Vagina (tissue), 2 donors: ENCODE data around the gene ZBTB16. TPM values are rescaled to one million over a fixed set of nuclear protein-coding genes. Genes with fewer than 3 reads are reported as not detected.

ENCODE experiments used
- DNase-seq, 2 donors: peaks; one replicate each; pipeline ENCODE4 v3.0.0-alpha.2; 2017; ENCODE audit errors: extremely low spot score in 2 of 2
- H3K27ac ChIP-seq: fragments of 200-600 bp; sonication (generic); one replicate; pipeline ENCODE4 v1.5.1; 2019
- H3K27me3 ChIP-seq: fragments of 200-600 bp; sonication (generic); one replicate; pipeline ENCODE4 v1.5.1; 2019
- H3K36me3 ChIP-seq, 2 donors: fragments of 200-600 bp; sonication (generic); one replicate each; pipeline ENCODE4 v1.5.1; 2017 to 2019
- H3K4me1 ChIP-seq: fragments of 200-600 bp; sonication (generic); one replicate; pipeline ENCODE4 v1.5.1; 2019
- H3K4me3 ChIP-seq, 2 donors: fragments of 200-600 bp; sonication (generic); 1 replicate in 1 of 2; 2 replicates in 1 of 2; pipeline ENCODE4 v1.5.1; 2016 to 2019
- H3K9me3 ChIP-seq: fragments of 200-600 bp; sonication (generic); one replicate; pipeline ENCODE4 v1.5.1; 2019
- CTCF ChIP-seq, 3 experiments: fragments of 450-650 bp in 2 of 3; fragments of 200-600 bp in 1 of 3; sonication (generic) in 1 of 3; IDR thresholded peaks; one replicate each; pipeline ENCODE4 v1.5.1; 2017 to 2019; ENCODE audit warnings: antibody characterized with exemption in 3 of 3, mild to moderate bottlenecking in 2 of 3, moderate library complexity in 2 of 3
- POLR2A ChIP-seq, 2 donors: fragments of 450-650 bp; IDR thresholded peaks; one replicate each; pipeline ENCODE4 v1.6.1; 2017; ENCODE audit warnings: antibody characterized with exemption in 2 of 2, mild to moderate bottlenecking in 2 of 2, moderate library complexity in 2 of 2
- POLR2AphosphoS5 ChIP-seq, 2 donors: sonication (generic); formaldehyde crosslinking; IDR thresholded peaks; one replicate each; pipeline ENCODE4 v1.9.0; 2017; ENCODE audit warnings: antibody characterized with exemption in 2 of 2, mild to moderate bottlenecking in 2 of 2, low read depth in 1 of 2; ENCODE audit not compliant: insufficient read depth in 1 of 2
- intact Hi-C: fragments of 100-400 bp; cut with DNase I; formaldehyde crosslinking; loops from one replicate; pipeline ENCODE4 v1.15.1; 2023
- total RNA-seq: library from RNA; depleted of rRNA; stranded (reverse); fragments of >200 nt; gene quantifications from one replicate; pipeline ENCODE4 v1.2.3, GENCODE V29; 2016

Gene ZBTB16
- total RNA-seq, 1 donor from 2014 or later, result 243 TPM

DNA sequence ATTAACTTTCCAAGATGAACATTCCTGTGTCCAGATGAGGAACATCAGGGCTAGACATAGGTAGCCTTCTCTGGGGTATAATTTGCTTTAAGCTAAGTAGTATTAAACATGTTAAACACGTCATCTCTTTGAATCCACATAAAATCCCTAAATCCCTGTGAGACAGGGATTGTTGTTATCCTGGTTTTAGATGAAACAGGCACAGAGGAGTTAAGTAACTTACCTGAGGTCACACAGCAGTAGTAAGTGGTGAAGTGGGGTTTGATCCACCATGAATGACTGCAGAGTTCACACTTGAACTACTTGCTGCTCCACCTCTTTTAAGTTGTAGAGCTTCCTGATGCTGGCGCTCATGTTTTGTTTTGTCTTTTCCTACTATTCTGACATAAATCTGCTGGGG is 154.1 kb downstream of the ZBTB16 start:
- H3K4me3 ChIP-seq, result no peak overlapping the region
- peaks cover 0 to 23% of the 10 kb centered on the region in 2 donors for H3K36me3 ChIP-seq
- DNase-seq, result no peak
- peaks cover 57% of the 10 kb centered on the region for H3K4me1 ChIP-seq
- TF ChIP-seq POLR2AphosphoS5 (IDR thresholded peaks at IDR 0.05; ENCODE audit: insufficient read depth in 1 of 2, low read depth in 1 of 2), result no peak
- no peak for TF ChIP-seq POLR2A (IDR thresholded peaks at IDR 0.05)
- TF ChIP-seq CTCF (IDR thresholded peaks at IDR 0.05), result no peak
- no peaks in the 10 kb centered on the region for H3K27me3 ChIP-seq
- no peak overlapping the region for H3K27ac ChIP-seq
- H3K9me3 ChIP-seq, result no peaks in the 10 kb centered on the region
- intact Hi-C loops, result no loop called here

- H3K27me3 ChIP-seq, result no peaks in the 10 kb centered on the region
- TF ChIP-seq POLR2A (IDR thresholded peaks at IDR 0.05) (no peak), POLR2AphosphoS5 (IDR thresholded peaks at IDR 0.05; ENCODE audit: insufficient read depth in 1 of 2, low read depth in 1 of 2) (no peak), CTCF (IDR thresholded peaks at IDR 0.05) (no peak)
- H3K4me3 ChIP-seq, result no peak overlapping the region
- H3K4me1 ChIP-seq, result peaks cover 70% of the 10 kb centered on the region
- DNase-seq, result no peak
- peaks cover 0 to 11% of the 10 kb centered on the region in 2 donors for H3K36me3 ChIP-seq
- intact Hi-C loops, result no loop called here
- H3K9me3 ChIP-seq, result no peaks in the 10 kb centered on the region
- H3K27ac ChIP-seq, result no peak overlapping the region
These were observed 155.9 kb downstream of the ZBTB16 start for GRCh38 chr11:114215428-114215827.

DNA sequence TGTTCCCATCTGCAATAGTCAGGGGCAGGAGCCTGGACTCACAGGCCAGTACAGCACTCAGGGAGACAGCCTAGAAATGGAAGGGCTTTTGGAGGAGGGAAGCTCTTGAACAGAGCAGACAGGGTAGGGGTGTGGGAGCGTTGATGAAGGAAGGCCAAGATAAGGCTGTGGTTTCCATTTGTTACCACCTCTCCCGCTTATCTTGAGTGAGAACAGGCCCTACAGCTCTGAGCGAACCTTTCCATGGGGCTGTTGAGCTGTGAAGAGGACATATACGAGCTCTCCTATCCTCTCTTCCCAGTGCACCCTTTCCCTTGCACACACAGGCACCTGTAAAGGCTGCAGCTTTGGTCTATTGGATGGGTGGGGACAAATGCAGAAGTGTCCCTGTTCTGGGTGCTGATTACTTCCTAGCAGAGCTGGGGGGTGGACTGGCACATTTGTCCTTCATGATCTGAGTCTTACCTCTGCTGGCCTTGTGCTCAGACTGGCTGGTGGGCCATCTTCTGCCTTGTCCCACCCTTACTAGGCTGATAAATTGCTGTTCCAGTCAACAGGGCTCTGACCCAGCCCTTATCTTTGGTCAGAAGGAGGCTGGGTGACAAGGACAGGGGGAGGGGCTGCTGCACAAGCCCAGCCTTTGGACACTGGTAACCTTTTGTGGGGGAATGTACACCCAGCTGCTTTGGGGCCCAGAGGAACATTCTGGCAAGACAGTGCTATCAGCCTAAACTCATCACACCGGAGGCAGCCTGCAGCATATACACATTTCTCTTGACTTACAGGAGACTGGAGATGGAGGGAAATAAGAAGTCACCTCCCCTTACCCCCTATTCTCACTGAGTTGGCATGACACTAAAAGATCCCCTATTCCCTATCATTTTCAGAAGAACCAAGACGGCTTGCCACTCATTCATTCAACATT is 156.6 kb downstream of the ZBTB16 start:
- Histone ChIP-seq H3K27ac (no peak overlapping the region), H3K4me1 (peaks cover 68% of the 10 kb centered on the region), H3K36me3 (peaks cover 0 to 8% of the 10 kb centered on the region in 2 donors), H3K27me3 (no peaks in the 10 kb centered on the region), H3K9me3 (no peaks in the 10 kb centered on the region), H3K4me3 (no peak overlapping the region)
- DNase-seq, result no peak
- intact Hi-C loops, result no loop called here
- no peak for TF ChIP-seq POLR2A (IDR thresholded peaks at IDR 0.05)
- no peak for TF ChIP-seq CTCF (IDR thresholded peaks at IDR 0.05)
- TF ChIP-seq POLR2AphosphoS5 (IDR thresholded peaks at IDR 0.05; ENCODE audit: insufficient read depth in 1 of 2, low read depth in 1 of 2), result no peak

- TF ChIP-seq POLR2AphosphoS5 (IDR thresholded peaks at IDR 0.05; ENCODE audit: insufficient read depth in 1 of 2, low read depth in 1 of 2) (no peak), POLR2A (IDR thresholded peaks at IDR 0.05) (no peak), CTCF (IDR thresholded peaks at IDR 0.05) (no peak)
- H3K4me3 ChIP-seq, result no peak overlapping the region
- peaks cover 62% of the 10 kb centered on the region for H3K4me1 ChIP-seq
- no peak overlapping the region for H3K27ac ChIP-seq
- intact Hi-C loops, result no loop called here
- no peak for DNase-seq
- no peaks in the 10 kb centered on the region for H3K9me3 ChIP-seq
- H3K36me3 ChIP-seq, result peaks cover 0 to 7% of the 10 kb centered on the region in 2 donors
- H3K27me3 ChIP-seq, result no peaks in the 10 kb centered on the region
These were observed 157.3 kb downstream of the ZBTB16 start for GRCh38 chr11:114216796-114217180.

DNA sequence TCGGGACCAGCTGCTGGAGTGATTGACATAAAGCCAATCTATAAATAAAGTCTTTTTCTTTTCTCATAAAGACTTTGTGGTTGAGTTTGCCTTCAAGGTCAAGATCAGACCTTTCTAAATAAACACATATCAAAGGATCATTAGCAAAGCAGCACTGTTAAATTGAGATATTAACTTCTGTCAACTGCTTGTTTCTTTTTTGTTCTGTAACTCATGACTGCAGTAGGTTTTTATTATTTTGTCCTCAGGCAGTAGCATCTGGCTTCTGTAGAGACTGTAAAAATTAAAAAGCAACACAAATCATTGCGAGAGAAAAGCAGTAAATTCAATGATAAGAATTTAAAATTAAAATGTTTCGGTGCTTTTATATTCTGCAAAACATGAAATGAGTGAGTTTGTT is 159.0 kb downstream of the ZBTB16 start:
- H3K4me1 ChIP-seq, result peaks cover 50% of the 10 kb centered on the region
- DNase-seq, result no peak
- peaks cover 0 to 13% of the 10 kb centered on the region in 2 donors for H3K36me3 ChIP-seq
- no peak overlapping the region for H3K4me3 ChIP-seq
- H3K9me3 ChIP-seq, result no peaks in the 10 kb centered on the region
- no peak overlapping the region for H3K27ac ChIP-seq
- intact Hi-C loops, result no loop called here
- TF ChIP-seq POLR2AphosphoS5 (IDR thresholded peaks at IDR 0.05; ENCODE audit: insufficient read depth in 1 of 2, low read depth in 1 of 2), result no peak
- no peak for TF ChIP-seq POLR2A (IDR thresholded peaks at IDR 0.05)
- TF ChIP-seq CTCF (IDR thresholded peaks at IDR 0.05), result no peak
- H3K27me3 ChIP-seq, result no peaks in the 10 kb centered on the region
